Trophoblast cell (in vitro differentiated cells and primary cell): ENCODE measurements around the gene ERICH2.

Experiments
- DNase-seq, 2 donors: peaks; one replicate each; pipeline ENCODE4 v3.0.0-alpha.2; 2016
- H2AFZ ChIP-seq: 2 replicates; pipeline ENCODE4 v1.6.1; 2013; ENCODE audit warnings: low read length, moderate library complexity, mild to moderate bottlenecking; ENCODE audit not compliant: insufficient read depth, poor library complexity
- H2AK5ac ChIP-seq: 2 replicates; pipeline ENCODE4 v1.6.1; 2013; ENCODE audit warnings: mild to moderate bottlenecking, low read length
- H2BK120ac ChIP-seq: 2 replicates; pipeline ENCODE4 v1.6.1; 2013; ENCODE audit warnings: low read length, mild to moderate bottlenecking, moderate library complexity; ENCODE audit not compliant: insufficient read depth, poor library complexity
- H2BK12ac ChIP-seq: 2 replicates; pipeline ENCODE4 v1.6.1; 2013; ENCODE audit warnings: mild to moderate bottlenecking, low read length, moderate library complexity
- H2BK5ac ChIP-seq: 2 replicates; pipeline ENCODE4 v1.6.1; 2013; ENCODE audit warnings: low read length, low read depth, moderate library complexity, mild to moderate bottlenecking; ENCODE audit not compliant: poor library complexity
- H3K14ac ChIP-seq: 2 replicates; pipeline ENCODE4 v1.6.1; 2013; ENCODE audit warnings: mild to moderate bottlenecking, low read length
- H3K18ac ChIP-seq: 2 replicates; pipeline ENCODE4 v1.6.1; 2013; ENCODE audit warnings: mild to moderate bottlenecking, low read length
- H3K23ac ChIP-seq: 2 replicates; pipeline ENCODE4 v1.6.1; 2013; ENCODE audit warnings: low read length
- H3K27ac ChIP-seq: 2 replicates; pipeline ENCODE4 v1.5.1; 2013; ENCODE audit warnings: low read depth, mild to moderate bottlenecking, inconsistent platforms, low read length, moderate library complexity
- H3K27me3 ChIP-seq: 2 replicates; pipeline ENCODE4 v1.6.1; 2013; ENCODE audit warnings: inconsistent platforms, mild to moderate bottlenecking, low read length, moderate library complexity; ENCODE audit not compliant: insufficient read depth
- H3K36me3 ChIP-seq, 2 experiments: 1 replicate in 1 of 2; 2 replicates in 1 of 2; pipeline ENCODE4 v1.6.1; 2013; ENCODE audit warnings: low read length in 2 of 2, mild to moderate bottlenecking in 2 of 2, moderate library complexity in 1 of 2; ENCODE audit not compliant: insufficient read depth in 2 of 2, control insufficient read depth in 1 of 2
- H3K4ac ChIP-seq: 2 replicates; pipeline ENCODE4 v1.6.1; 2013; ENCODE audit warnings: low read depth, mild to moderate bottlenecking, low read length, moderate library complexity
- H3K4me1 ChIP-seq, 2 experiments: 1 replicate in 1 of 2; 2 replicates in 1 of 2; pipeline ENCODE4 v1.6.1; 2013; ENCODE audit warnings: low read length in 2 of 2, mild to moderate bottlenecking in 2 of 2, moderate library complexity in 1 of 2; ENCODE audit not compliant: insufficient read depth in 2 of 2, control insufficient read depth in 1 of 2
- H3K4me2 ChIP-seq: 2 replicates; pipeline ENCODE4 v1.6.1; 2013; ENCODE audit warnings: inconsistent platforms, mild to moderate bottlenecking, low read length, moderate library complexity
- H3K4me3 ChIP-seq: 2 replicates; pipeline ENCODE4 v1.5.1; 2013; ENCODE audit warnings: mild to moderate bottlenecking, low read depth, low read length, inconsistent platforms
- H3K79me1 ChIP-seq: one replicate; pipeline ENCODE4 v1.6.1; 2013; ENCODE audit warnings: low read length
- H3K79me2 ChIP-seq: 2 replicates; pipeline ENCODE4 v1.6.1; 2013; ENCODE audit warnings: low read length, mild to moderate bottlenecking; ENCODE audit not compliant: control insufficient read depth, insufficient read depth, poor library complexity
- H3K9ac ChIP-seq: 2 replicates; pipeline ENCODE4 v1.6.1; 2013; ENCODE audit warnings: mild to moderate bottlenecking, low read length
- H3K9me3 ChIP-seq: 2 replicates; pipeline ENCODE4 v1.6.1; 2013; ENCODE audit warnings: low read depth, mild to moderate bottlenecking, control low read depth, inconsistent platforms, low read length; ENCODE audit not compliant: insufficient read depth
- H4K12ac ChIP-seq: 2 replicates; pipeline ENCODE4 v1.6.1; 2013; ENCODE audit warnings: low read depth, mild to moderate bottlenecking, low read length, moderate library complexity
- H4K8ac ChIP-seq: 2 replicates; pipeline ENCODE4 v1.6.1; 2013; ENCODE audit warnings: low read depth, mild to moderate bottlenecking, low read length, moderate library complexity
- H4K91ac ChIP-seq: one replicate; pipeline ENCODE4 v1.6.1; 2013; ENCODE audit warnings: low read depth, mild to moderate bottlenecking, low read length, moderate library complexity
- whole genome bisulfite sequencing: extraction: QIAGEN DNeasy Blood & Tissue Kit; methylation state at CpG from one replicate; pipeline ENCODE4 v1.1.7; 2013; ENCODE audit warnings: missing lambda C conversion rate; ENCODE audit not compliant: insufficient read length, insufficient coverage; ENCODE audit errors: extremely low coverage; 5-methylcytosine and 5-hydroxymethylcytosine counted together

ERICH2 gene

DNA sequence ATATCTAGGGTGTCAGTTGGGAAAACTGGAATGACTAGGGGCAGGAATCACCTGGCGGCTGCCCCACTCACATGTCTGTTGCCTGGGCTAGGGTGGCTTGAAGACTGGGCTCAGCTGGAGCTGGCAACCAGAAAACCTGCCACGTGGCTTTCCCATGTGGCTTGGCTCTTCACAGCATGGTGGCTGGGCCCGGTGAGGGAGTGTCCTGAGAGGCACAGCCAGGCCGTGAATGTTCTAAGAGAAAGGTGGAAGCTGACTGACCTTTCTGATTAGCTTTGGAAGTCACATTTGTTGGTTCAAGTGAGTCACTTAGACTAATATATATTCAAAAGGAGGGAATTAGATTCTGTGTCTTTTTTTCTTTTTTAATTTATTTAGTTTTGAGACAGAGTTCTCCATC, 32.4 kb upstream of the ERICH2 start:
- H3K14ac ChIP-seq, result no peak overlapping the region
- no peak overlapping the region for H3K4me3 ChIP-seq
- H3K9ac ChIP-seq, result no peak overlapping the region
- H3K18ac ChIP-seq, result no peak overlapping the region
- no CpG with 5 or more reads among the region's 4 CpGs for WGBS
- DNase-seq, result no peak
- H3K4me2 ChIP-seq, result no peak overlapping the region
- no peaks in the 10 kb centered on the region for H3K79me1 ChIP-seq
- no peaks in the 10 kb centered on the region for H3K27me3 ChIP-seq
- no peak overlapping the region for H3K23ac ChIP-seq
- H4K12ac ChIP-seq, result no peak overlapping the region
- H2AK5ac ChIP-seq, result no peak overlapping the region
- H4K8ac ChIP-seq, result no peak overlapping the region
- H3K79me2 ChIP-seq, result no peaks in the 10 kb centered on the region
- H2BK12ac ChIP-seq, result no peak overlapping the region
- H2BK5ac ChIP-seq, result no peak overlapping the region
- no peaks in the 10 kb centered on the region for H3K36me3 ChIP-seq
- H4K91ac ChIP-seq, result no peak overlapping the region
- H3K9me3 ChIP-seq, result no peaks in the 10 kb centered on the region
- H2BK120ac ChIP-seq, result no peak overlapping the region
- H3K27ac ChIP-seq, result no peak overlapping the region
- H3K4me1 ChIP-seq, result peaks cover 3 to 4% of the 10 kb centered on the region in 2 experiments
- no peak overlapping the region for H2AFZ ChIP-seq
- H3K4ac ChIP-seq, result no peak overlapping the region

GRCh38 chr2:170739048-170739447, 31.1 kb upstream of the ERICH2 start:
- Histone ChIP-seq H3K4me3 (no peak overlapping the region), H4K8ac (no peak overlapping the region), H3K79me1 (no peaks in the 10 kb centered on the region), H3K4ac (no peak overlapping the region), H3K14ac (no peak overlapping the region), H2AFZ (no peak overlapping the region), H2BK120ac (no peak overlapping the region), H4K12ac (no peak overlapping the region), H3K4me1 (peaks cover 3 to 4% of the 10 kb centered on the region in 2 experiments), H2BK5ac (no peak overlapping the region), H3K36me3 (no peaks in the 10 kb centered on the region), H3K9me3 (no peaks in the 10 kb centered on the region), H3K23ac (no peak overlapping the region), H3K4me2 (no peak overlapping the region), H3K79me2 (no peaks in the 10 kb centered on the region), H4K91ac (no peak overlapping the region), H3K18ac (no peak overlapping the region), H3K27me3 (no peaks in the 10 kb centered on the region), H3K9ac (no peak overlapping the region), H2BK12ac (no peak overlapping the region), H3K27ac (no peak overlapping the region), H2AK5ac (no peak overlapping the region)
- DNase-seq, result peak; percentile 72 to 93
- WGBS, result no CpG with 5 or more reads among the region's 3 CpGs

DNA sequence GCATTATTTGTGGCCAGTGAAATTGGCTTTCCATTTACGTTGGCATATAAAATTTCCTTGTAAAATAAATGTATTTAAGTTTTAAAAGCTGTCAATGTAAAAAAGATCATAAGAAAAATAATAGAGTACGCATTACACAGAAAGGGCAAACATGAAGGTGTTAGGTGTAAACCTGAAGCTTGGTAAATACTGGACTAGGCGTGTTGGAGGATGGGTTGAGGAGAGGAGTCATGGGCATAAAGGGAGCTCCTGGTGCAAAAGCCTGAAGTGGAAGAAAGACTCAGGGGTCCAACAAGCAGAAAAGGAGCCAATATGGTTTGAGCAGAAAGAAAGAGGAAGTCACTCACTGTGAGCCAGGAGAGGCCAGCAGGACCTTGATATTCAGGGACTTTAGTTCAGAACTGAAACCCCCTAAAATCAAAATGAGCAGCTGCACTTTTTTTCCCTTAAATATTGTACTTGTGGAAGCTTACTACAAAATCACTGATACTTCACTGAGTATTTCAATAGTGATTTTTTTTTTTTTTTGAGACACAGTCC, 30.6 kb upstream of the ERICH2 start:
- no peak overlapping the region for H3K4me2 ChIP-seq
- no peak overlapping the region for H2AK5ac ChIP-seq
- H3K14ac ChIP-seq, result no peak overlapping the region
- no peak overlapping the region for H2BK12ac ChIP-seq
- H3K9me3 ChIP-seq, result no peaks in the 10 kb centered on the region
- H4K12ac ChIP-seq, result no peak overlapping the region
- H4K91ac ChIP-seq, result no peak overlapping the region
- H2BK5ac ChIP-seq, result no peak overlapping the region
- no peaks in the 10 kb centered on the region for H3K36me3 ChIP-seq
- no peak for DNase-seq
- no peak overlapping the region for H3K9ac ChIP-seq
- no peak overlapping the region for H3K4me3 ChIP-seq
- no peak overlapping the region for H3K27ac ChIP-seq
- H3K18ac ChIP-seq, result no peak overlapping the region
- peaks cover 0 to under 1% of the 10 kb centered on the region in 2 experiments for H3K4me1 ChIP-seq
- no peak overlapping the region for H3K4ac ChIP-seq
- H3K23ac ChIP-seq, result no peak overlapping the region
- WGBS, result no CpG with 5 or more reads among the region's 3 CpGs
- H3K27me3 ChIP-seq, result no peaks in the 10 kb centered on the region
- no peaks in the 10 kb centered on the region for H3K79me1 ChIP-seq
- H4K8ac ChIP-seq, result no peak overlapping the region
- no peak overlapping the region for H2AFZ ChIP-seq
- H3K79me2 ChIP-seq, result no peaks in the 10 kb centered on the region
- H2BK120ac ChIP-seq, result no peak overlapping the region

- H3K79me1 ChIP-seq, result no peaks in the 10 kb centered on the region
- H4K91ac ChIP-seq, result no peak overlapping the region
- H3K4me2 ChIP-seq, result no peak overlapping the region
- no peak overlapping the region for H3K4me3 ChIP-seq
- peak in 1 of 2 donors; percentile 11 for DNase-seq
- peaks cover 0 to 2% of the 10 kb centered on the region in 2 experiments for H3K4me1 ChIP-seq
- no CpG with 5 or more reads among the region's 4 CpGs for WGBS
- H3K4ac ChIP-seq, result no peak overlapping the region
- no peak overlapping the region for H3K9ac ChIP-seq
- no peak overlapping the region for H3K14ac ChIP-seq
- no peaks in the 10 kb centered on the region for H3K36me3 ChIP-seq
- H3K27me3 ChIP-seq, result no peaks in the 10 kb centered on the region
- H3K9me3 ChIP-seq, result no peaks in the 10 kb centered on the region
- H3K79me2 ChIP-seq, result no peaks in the 10 kb centered on the region
- H2BK12ac ChIP-seq, result no peak overlapping the region
- H4K8ac ChIP-seq, result no peak overlapping the region
- H2AFZ ChIP-seq, result no peak overlapping the region
- H3K23ac ChIP-seq, result no peak overlapping the region
- H2BK5ac ChIP-seq, result no peak overlapping the region
- no peak overlapping the region for H3K27ac ChIP-seq
- no peak overlapping the region for H3K18ac ChIP-seq
- no peak overlapping the region for H4K12ac ChIP-seq
- H2BK120ac ChIP-seq, result no peak overlapping the region
- H2AK5ac ChIP-seq, result no peak overlapping the region
Measured at GRCh38 chr2:170740660-170741059, 29.5 kb upstream of the ERICH2 start.
